Lung (tissue), 12 donors: ENCODE results near the gene ADCY2. TPM values are rescaled to one million over a fixed set of nuclear protein-coding genes. Genes with fewer than 3 reads are reported as not detected.

Source experiments
- ATAC-seq: fragments of 200-7000 bp; cut with Tn5 transposase; one replicate; pipeline ENCODE4 v1.9.1; 2020; ENCODE audit warnings: moderate number of reproducible peaks; ENCODE audit not compliant: insufficient read depth, low FRiP score
- DNase-seq, 3 donors: peaks; one replicate each; pipeline ENCODE4 v3.0.0-alpha.2; 2013 to 2017
- H3K27ac ChIP-seq, 2 donors: one replicate each; pipeline ENCODE4 v1.5.1; 2013; ENCODE audit warnings: mild to moderate bottlenecking in 2 of 2, moderate library complexity in 2 of 2, control low read depth in 1 of 2, inconsistent platforms in 1 of 2, low read depth in 1 of 2, low read length in 1 of 2
- H3K27me3 ChIP-seq, 3 donors: one replicate each; pipeline ENCODE4 v1.5.1; 2013; ENCODE audit warnings: low read length in 2 of 3; ENCODE audit not compliant: control insufficient read depth in 3 of 3, insufficient read depth in 3 of 3
- H3K36me3 ChIP-seq, 4 donors: one replicate each; pipeline ENCODE4 v1.5.1; 2013; ENCODE audit warnings: low read length in 4 of 4, mild to moderate bottlenecking in 1 of 4, moderate library complexity in 1 of 4; ENCODE audit not compliant: control insufficient read depth in 4 of 4, insufficient read depth in 4 of 4
- H3K4me1 ChIP-seq, 5 donors: one replicate each; pipeline ENCODE4 v1.5.1; 2013; ENCODE audit warnings: low read length in 5 of 5, mild to moderate bottlenecking in 2 of 5, moderate library complexity in 1 of 5; ENCODE audit not compliant: control insufficient read depth in 5 of 5, insufficient read depth in 5 of 5
- H3K4me3 ChIP-seq: one replicate; pipeline ENCODE4 v1.5.1; 2013; ENCODE audit warnings: mild to moderate bottlenecking, control low read depth, moderate library complexity
- H3K9ac ChIP-seq, 2 donors: one replicate each; pipeline ENCODE4 v1.5.1; 2013; ENCODE audit warnings: low read length in 2 of 2, control low read depth in 1 of 2; ENCODE audit not compliant: insufficient read depth in 1 of 2
- H3K9me3 ChIP-seq, 4 donors: one replicate each; pipeline ENCODE4 v1.5.1; 2013; ENCODE audit warnings: low read length in 3 of 4, mild to moderate bottlenecking in 1 of 4, moderate library complexity in 1 of 4; ENCODE audit not compliant: control insufficient read depth in 4 of 4, insufficient read depth in 3 of 4
- WGBS, 2 donors: extraction: QIAGEN DNeasy Blood & Tissue Kit; methylation state at CpG; one replicate each; pipeline ENCODE4 v1.1.7; 2013; 5-methylcytosine and 5-hydroxymethylcytosine counted together
- polyA plus RNA-seq, 2 donors: library from polyadenylated mRNA; stranded (reverse); fragments of 200-250 nt; gene quantifications; one replicate each; pipeline ENCODE4 v1.2.1, GENCODE V29; 2013
- total RNA-seq, 2 donors: library from RNA; depleted of rRNA in 1 of 2; stranded (reverse); fragments of >200 nt in 1 of 2; gene quantifications; one replicate each; pipeline ENCODE4 v1.2.1, GENCODE V29; 2014 to 2021
- TF ChIP-seq, protein P1 (sequence below): IDR thresholded peaks from 2 replicates; pipeline ENCODE4 v1.5.1; 2012; ENCODE audit warnings: mild to moderate bottlenecking; ENCODE audit errors: control extremely low read depth, extremely low read depth
- donor health status: control.
- donor health status: control.
- donor health status: Bipolar disorder and iron deficiency.
- donor health status: healthy.
- donor health status: DM: yes; HTN: yes; CAD: no.

ADCY2 gene
- total and polyA plus RNA-seq, 4 donors = 0.10 to 3.5 (median 0.84) TPM

DNA sequence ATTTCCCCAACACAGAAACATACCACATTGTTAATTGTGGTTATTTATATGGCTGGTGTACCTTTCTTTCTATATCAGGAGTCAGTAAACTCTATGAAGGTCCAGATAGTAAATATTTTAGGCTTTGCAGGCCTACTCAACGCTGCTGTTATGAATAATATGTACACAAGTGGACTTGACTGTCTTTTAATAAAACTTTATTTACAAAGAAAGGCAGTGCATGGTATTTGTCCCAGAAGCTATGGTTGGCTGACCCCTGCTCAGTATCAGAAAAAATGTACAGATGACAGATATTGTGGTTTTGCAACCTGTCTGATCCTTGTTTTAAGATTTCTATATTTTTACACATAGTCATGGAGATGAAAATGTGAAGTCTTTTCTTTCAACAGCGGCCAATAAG lies 478.7 kb downstream of the ADCY2 start:
- ATAC-seq = no peak
- H3K4me1 ChIP-seq = peaks cover 0 to 12% (median 3%) of the 10 kb centered on the region in 5 donors

DNA sequence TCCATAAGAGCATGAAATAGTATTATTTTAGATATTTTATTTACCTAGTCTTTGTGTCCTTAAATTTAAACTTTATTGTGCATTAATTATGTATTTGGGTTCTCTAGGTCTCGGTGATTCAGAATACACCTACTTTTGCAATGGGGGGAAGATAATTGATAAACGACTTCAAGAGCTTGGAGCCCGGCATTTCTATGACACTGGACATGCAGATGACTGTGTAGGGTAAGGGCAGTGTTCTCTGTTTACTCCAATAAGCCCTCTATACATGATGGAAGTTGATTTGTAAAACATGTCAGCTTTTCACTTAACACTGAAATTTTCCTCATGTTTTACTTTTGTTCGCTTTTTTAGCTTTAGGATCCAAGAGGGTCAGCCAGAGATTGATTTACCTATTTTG lies 479.2 kb downstream of the ADCY2 start:
- Histone ChIP-seq H3K27ac (no peak overlapping the region), H3K9ac (no peak overlapping the region), H3K9me3 (no peaks in the 10 kb centered on the region), H3K27me3 (no peaks in the 10 kb centered on the region), H3K36me3 (peaks cover 8 to 42% (median 21%) of the 10 kb centered on the region in 4 donors), H3K4me3 (no peak overlapping the region), H3K4me1 (peaks cover 0 to 10% (median 2%) of the 10 kb centered on the region in 5 donors)
- DNase-seq = no peak
- TF ChIP-seq, protein P1, sequence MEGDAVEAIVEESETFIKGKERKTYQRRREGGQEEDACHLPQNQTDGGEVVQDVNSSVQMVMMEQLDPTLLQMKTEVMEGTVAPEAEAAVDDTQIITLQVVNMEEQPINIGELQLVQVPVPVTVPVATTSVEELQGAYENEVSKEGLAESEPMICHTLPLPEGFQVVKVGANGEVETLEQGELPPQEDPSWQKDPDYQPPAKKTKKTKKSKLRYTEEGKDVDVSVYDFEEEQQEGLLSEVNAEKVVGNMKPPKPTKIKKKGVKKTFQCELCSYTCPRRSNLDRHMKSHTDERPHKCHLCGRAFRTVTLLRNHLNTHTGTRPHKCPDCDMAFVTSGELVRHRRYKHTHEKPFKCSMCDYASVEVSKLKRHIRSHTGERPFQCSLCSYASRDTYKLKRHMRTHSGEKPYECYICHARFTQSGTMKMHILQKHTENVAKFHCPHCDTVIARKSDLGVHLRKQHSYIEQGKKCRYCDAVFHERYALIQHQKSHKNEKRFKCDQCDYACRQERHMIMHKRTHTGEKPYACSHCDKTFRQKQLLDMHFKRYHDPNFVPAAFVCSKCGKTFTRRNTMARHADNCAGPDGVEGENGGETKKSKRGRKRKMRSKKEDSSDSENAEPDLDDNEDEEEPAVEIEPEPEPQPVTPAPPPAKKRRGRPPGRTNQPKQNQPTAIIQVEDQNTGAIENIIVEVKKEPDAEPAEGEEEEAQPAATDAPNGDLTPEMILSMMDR = no peak
- ATAC-seq = no peak
- WGBS, 2 donors = 98% methylated on average over 4 of the region's 4 CpGs

More for the DNA sequence above, 478.7 kb downstream of the ADCY2 start:
- no peak for DNase-seq
- H3K36me3 ChIP-seq = peaks cover 8 to 38% (median 19%) of the 10 kb centered on the region in 4 donors
- H3K4me3 ChIP-seq = no peak overlapping the region
- TF ChIP-seq, protein P1 = no peak
- H3K9ac ChIP-seq = no peak overlapping the region
- 99 to 100% methylated on average over 2 of the region's 2 CpGs for WGBS, 2 donors
- H3K27me3 ChIP-seq = no peaks in the 10 kb centered on the region
- no peak overlapping the region for H3K27ac ChIP-seq
- H3K9me3 ChIP-seq = no peaks in the 10 kb centered on the region

DNA sequence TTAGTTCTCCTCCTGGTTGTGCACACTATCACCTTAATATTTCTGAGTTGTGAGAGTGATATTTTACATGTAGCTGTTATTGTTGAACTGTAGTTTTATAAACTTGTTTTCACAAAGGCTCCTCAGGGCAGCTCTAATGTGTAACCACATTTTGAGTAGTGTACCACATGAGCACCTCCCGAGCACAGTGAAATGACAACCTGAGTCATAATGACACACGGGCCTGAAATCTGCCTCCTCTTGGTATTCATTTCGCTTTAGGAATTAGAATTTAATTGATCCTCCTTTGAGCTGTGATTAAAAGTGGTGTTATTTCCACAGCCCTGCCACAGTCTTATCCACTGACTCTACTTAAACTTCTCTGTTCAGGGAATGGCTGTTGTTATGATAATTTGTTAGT lies 480.9 kb downstream of the ADCY2 start:
- DNase-seq (no peak), ATAC-seq (no peak)
- no peaks in the 10 kb centered on the region for H3K27me3 ChIP-seq
- no peak overlapping the region for H3K4me3 ChIP-seq
- no peak overlapping the region for H3K9ac ChIP-seq
- no peak overlapping the region for H3K27ac ChIP-seq
- no peaks in the 10 kb centered on the region for H3K9me3 ChIP-seq
- H3K4me1 ChIP-seq = peaks cover 0 to 9% (median 0%) of the 10 kb centered on the region in 5 donors
- peaks cover 10 to 41% (median 28%) of the 10 kb centered on the region in 4 donors for H3K36me3 ChIP-seq
- 66 to 90% methylated on average over 3 of the region's 3 CpGs for WGBS, 2 donors
- TF ChIP-seq, protein P1 = no peak

DNA sequence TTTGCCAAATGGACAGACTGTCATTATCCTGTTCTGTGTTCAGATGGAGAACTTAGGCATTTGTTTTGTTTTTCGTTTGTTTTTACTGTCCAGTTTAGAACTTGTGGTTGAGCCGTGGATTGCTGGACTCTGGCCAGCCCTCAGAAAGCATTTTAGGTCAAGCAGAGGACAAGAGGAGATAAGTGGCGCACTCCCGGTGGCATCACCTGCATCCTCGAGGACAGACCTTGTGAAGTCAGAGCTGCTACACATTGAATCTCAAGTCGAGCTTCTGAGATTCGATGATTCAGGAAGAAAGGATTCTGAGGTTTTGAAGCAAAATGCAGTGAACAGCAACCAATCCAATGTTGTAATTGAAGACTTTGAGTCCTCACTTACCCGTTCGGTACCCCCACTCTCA lies 481.9 kb downstream of the ADCY2 start:
- ATAC-seq (no peak), DNase-seq (no peak)
- H3K4me1 ChIP-seq = peaks cover 0 to 13% (median 0%) of the 10 kb centered on the region in 5 donors
- no peak overlapping the region for H3K4me3 ChIP-seq
- no peaks in the 10 kb centered on the region for H3K27me3 ChIP-seq
- H3K9me3 ChIP-seq = no peaks in the 10 kb centered on the region
- TF ChIP-seq, protein P1 = no peak
- H3K36me3 ChIP-seq = peaks cover 12 to 44% (median 30%) of the 10 kb centered on the region in 4 donors
- H3K9ac ChIP-seq = no peak overlapping the region
- H3K27ac ChIP-seq = peak overlapping the region in 1 of 2 donors; percentile 56
- 64 to 72% methylated on average over 9 of the region's 9 CpGs for WGBS, 2 donors
